ENCODE data around the gene EI24.

EI24 gene

DNA sequence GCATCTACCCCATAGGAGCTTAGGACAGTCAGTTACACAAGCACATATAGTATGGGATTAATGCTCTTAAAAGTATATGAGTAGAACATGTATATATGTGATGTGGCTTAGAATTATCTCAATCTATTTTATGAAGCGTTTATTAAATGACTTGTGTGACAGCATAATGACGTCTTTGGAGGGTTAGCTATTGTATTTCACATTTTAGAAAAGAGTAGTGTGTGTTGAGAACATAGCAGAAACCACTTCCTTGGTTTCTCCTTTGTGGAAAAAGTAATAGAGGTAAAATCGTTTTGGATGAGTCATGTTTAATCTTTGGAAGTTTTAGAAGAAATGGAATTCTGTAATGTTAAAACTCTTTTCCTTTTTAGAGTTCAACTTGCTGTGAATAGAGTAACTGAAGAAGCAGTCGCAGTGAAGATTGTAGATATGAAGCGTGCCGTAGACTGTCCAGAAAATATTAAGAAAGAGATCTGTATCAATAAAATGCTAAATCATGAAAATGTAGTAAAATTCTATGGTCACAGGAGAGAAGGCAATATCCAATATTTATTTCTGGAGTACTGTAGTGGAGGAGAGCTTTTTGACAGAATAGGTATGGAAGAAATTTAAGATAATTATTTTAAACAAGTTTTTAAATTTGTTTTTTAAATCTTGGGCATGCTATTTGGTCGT is 58.1 kb downstream of the EI24 start:
- DNase-seq (ENCODE audit: low read depth) = no peak
